NCI-H2196 treated with DMSO at 0.1 percent for 48 hours (cell line): ENCODE measurements around the gene OR52E6.

Experiments
- DNase-seq: peaks from one replicate; lab custom pipeline; 2025; ENCODE audit not compliant: unreplicated experiment; lab: John Stamatoyannopoulos, UW

The OR52E6 gene

GRCh38 chr11:5841797-5842196, at the start of gene OR52E6:
Gene OR52E6 (minus strand): TSS chr11:5841897. CDS start chr11:5841897, 0 bp downstream.
- DNase-seq: no peak

GRCh38 chr11:5891216-5891800, 49.6 kb upstream of the OR52E6 start:
- no peak for DNase-seq

DNA sequence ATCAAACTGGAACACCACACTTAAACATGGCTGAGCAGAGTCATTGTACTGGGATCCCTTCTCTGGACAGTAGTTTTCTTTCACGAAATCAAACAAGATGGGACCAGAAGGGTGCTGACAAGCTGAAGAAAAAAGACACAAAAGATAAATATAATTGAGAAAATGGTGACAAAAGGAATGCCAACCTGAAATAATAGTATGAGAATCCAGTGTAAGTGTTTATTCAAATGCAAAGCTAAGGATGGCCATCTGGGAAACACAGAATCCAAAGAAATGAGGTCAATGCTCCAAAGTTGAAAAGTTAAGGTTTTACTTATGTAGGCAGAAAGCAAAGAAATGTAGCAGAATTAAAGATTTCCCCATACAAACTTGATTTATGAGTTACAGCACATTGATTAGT, 46.0 kb upstream of the OR52E6 start:
- DNase-seq: no peak

GRCh38 chr11:5887172-5887571, 45.5 kb upstream of the OR52E6 start:
- no peak for DNase-seq

DNA sequence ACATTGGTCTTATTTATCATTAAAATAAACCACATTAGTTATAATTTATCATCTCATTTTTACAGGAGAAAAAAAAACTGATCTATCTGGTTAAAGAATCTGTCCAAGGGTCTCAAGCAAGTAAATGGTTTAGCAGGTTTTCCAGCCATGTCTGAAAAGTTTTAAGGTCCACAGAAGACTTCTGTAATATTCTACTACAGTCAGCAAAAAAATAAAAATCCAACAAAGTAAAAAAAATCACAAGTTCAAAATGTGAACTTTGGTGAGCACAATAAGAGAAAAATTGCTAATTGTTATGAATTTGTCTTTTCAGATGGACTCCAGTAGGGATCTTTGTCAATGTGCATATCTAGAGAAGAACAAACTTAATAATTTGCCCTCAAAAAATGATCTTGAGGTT, 40.1 kb upstream of the OR52E6 start:
- DNase-seq: no peak

DNA sequence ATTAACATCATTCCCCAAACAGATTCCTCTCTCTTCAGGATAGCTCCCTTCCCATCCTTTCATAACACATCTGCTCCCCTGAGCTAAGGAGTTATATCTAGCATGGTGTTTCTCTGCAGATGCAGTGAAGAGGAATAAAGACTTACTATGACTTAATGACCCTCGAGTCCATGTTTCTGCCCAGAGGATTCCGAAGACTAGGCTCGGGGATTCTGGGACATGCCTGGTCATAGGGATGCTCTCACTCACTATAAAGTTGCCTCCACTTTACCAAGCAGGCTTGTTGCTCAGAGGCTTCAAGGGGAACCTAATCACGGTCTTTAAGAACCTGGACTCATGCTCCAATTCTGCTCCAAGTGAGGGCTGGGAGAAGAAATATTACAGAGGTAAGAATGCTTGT, 38.6 kb upstream of the OR52E6 start, which contains the start of gene OR52E4:
Gene OR52E4 (plus strand): TSS at position 301 of the 400 bp plus-strand sequence. CDS start 3,664 bp downstream, outside the sequence.
- no peak for DNase-seq

GRCh38 chr11:5878564-5878963, 36.9 kb upstream of the OR52E6 start:
- DNase-seq: no peak

- DNase-seq: no peak
These were observed 24.1 kb upstream of the OR52E6 start for GRCh38 chr11:5865826-5866225.

- no peak for DNase-seq
These were observed 15.9 kb upstream of the OR52E6 start, which contains the start of gene OR52E8 for GRCh38 chr11:5857590-5857989. Gene OR52E8 (minus strand): TSS chr11:5857690. CDS start chr11:5857690, 0 bp downstream.

- no peak for DNase-seq
These were observed 9.3 kb upstream of the OR52E6 start for GRCh38 chr11:5851002-5851401.

- no peak for DNase-seq
These were observed 6.0 kb upstream of the OR52E6 start for GRCh38 chr11:5847711-5848110.

- DNase-seq: no peak
These were observed 5.0 kb upstream of the OR52E6 start for GRCh38 chr11:5846701-5847100.

DNA sequence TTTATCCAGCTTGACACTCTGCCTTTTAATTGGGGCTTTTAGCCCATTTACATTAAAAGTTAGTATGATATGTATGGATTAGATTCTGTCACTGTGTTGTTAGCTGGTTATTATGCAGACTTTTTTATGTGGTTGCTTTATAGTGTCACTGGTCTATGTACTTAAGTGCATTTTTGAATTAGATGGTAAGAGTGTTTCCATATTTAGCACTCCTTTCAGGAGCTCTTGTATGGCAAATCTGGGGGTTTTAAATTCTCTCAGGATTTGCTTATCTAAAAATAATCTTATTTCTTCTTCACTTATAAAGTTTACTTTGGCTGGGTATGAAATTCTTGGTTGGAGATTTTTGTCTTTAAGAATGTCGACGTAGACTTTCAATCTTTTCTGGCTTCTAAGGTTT, 4.0 kb downstream of the OR52E6 start:
- DNase-seq: no peak

- no peak for DNase-seq
These were observed 8.3 kb downstream of the OR52E6 start for GRCh38 chr11:5833446-5833845.

DNA sequence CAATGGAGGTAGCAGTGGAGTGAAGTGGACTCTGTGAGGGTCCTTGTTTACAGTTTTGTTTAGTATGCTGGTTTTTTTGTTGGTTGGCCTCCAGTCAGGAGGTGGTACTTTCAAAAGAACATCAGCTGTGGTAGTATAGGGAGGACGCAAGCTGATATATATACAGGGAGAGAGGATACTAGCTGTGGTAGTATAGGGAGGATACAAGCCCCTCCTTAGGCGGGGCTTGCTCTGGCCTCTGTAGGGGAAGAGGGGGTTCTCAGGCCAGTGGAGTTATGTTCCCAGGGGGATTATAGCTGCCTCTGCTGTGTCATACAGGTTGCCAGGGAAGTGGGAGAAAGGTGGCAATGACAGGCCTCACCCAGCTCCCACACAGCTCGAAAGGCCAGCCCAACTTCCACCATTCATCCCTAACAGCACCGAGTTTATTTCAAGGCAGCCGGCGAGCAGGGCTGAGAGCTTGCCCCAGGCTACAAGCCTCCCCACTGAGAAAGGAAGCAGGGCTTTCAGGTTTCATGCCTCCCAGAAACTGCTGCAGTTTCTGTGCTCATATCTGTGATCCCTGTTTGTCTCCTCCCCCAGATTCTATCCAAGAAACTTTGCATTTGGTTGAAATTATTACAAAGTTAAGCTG, 10.4 kb downstream of the OR52E6 start:
- DNase-seq: no peak

DNA sequence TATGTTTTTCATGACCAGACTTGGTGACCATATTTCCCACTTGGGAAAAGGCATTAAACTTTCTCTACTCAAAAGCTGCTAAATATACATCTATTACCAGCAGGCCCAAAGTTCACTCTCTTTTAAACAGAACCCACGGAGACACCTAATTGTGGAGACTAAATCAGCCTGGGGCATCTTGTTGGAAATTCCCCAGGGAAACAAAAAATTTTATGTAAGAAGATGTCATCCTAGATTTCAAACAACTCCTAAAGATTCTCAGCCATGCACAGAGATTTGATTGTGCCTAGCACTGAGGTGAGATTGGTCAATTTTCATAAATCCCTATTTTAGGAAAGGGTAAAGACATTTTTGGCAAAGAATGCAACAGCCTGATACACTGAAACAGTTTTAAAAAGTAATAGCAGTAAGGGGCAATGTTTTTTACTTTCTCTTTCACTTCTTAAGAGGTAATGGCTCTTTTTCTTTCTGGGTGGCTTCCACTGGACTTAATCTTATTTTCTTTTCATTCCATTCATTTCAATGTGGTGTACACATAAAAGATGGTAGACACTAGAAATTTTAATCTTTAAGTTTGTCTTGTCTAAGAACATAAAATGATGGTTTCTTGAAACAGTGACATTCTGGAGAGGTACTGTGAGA, 23.3 kb downstream of the OR52E6 start:
- DNase-seq: no peak

GRCh38 chr11:5815534-5815933, 26.2 kb downstream of the OR52E6 start:
- no peak for DNase-seq

GRCh38 chr11:5809905-5810795, 31.5 kb downstream of the OR52E6 start:
- DNase-seq: no peak

DNA sequence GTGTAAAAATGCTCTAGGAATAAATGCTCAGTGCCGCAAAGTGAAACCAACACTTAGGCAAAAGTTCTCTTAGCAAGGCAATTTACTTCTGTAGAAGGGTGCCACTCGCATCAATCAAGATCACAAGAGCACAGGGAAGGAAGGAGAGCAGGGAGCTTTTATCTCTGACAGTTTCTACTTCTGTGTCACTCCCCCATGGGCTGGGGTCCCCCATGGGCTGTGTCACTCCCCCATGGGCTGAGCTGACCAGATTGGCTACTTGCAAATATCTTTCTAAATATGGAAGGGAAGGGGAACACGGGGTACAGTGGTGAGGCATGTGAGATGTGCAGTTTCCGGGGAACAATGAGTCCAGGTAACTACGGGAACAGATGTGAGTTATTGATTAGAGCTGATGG, 32.6 kb downstream of the OR52E6 start:
- DNase-seq: no peak

DNA sequence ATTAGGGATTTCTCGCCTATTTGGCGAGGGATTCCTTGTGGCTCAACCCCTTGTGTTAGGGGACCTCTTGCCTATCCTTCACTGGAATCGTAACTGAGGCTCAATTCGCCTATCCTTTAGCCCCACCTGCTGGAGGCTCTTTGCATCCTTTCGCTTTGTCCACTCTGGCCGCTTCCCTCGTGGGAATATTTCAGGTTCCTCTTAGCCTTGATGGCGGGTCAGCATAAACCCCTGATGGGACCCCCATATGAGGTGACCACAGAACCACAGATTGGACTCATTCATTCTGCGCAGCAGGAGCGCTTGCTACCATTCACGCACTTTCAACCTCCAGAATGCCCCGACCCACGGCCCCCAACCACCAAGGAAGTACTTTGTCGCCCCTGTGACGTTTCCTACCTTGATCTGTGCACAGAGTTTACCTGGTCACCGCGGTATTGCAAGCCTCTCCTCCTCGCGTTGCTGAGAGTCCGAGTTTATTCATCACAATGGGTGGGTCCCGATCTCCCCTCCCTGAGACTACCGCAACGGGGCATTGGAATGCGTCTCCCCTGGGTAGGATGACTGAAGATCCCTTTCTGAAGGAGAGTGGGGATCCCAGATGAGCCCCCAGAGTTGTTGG, 33.1 kb downstream of the OR52E6 start, which contains the start of gene OR52N2:
Gene OR52N2 (plus strand): TSS at position 425 of the 622 bp plus-strand sequence. CDS start 11,412 bp downstream, outside the sequence.
- no peak for DNase-seq

- DNase-seq: no peak
These were observed 34.1 kb downstream of the OR52E6 start for GRCh38 chr11:5807580-5807979.
